ENCODE measurements around the gene FAM114A2.

The FAM114A2 gene

GRCh38 chr5:153960269-153961215 is 78.2 kb downstream of the FAM114A2 start:
- TF ChIP-seq GATA1 (IDR thresholded peaks at IDR 0.05; ENCODE audit: low read depth, low read length) (no peak), POLR2A (IDR thresholded peaks at IDR 0.05; ENCODE audit: low read length) (no peak)
- no peak for DNase-seq

- DNase-seq: no peak
- TF ChIP-seq POLR2A (IDR thresholded peaks at IDR 0.05; ENCODE audit: low read length) (no peak), GATA1 (IDR thresholded peaks at IDR 0.05; ENCODE audit: low read depth, low read length) (no peak)
Measured at GRCh38 chr5:153959134-153959957, 79.4 kb downstream of the FAM114A2 start.

- DNase-seq: no peak
- TF ChIP-seq GATA1 (IDR thresholded peaks at IDR 0.05; ENCODE audit: low read depth, low read length) (no peak), POLR2A (IDR thresholded peaks at IDR 0.05; ENCODE audit: low read length) (no peak)
Measured at GRCh38 chr5:153957205-153957604, 81.5 kb downstream of the FAM114A2 start.

- TF ChIP-seq GATA1 (IDR thresholded peaks at IDR 0.05; ENCODE audit: low read depth, low read length): no peak
- TF ChIP-seq POLR2A (IDR thresholded peaks at IDR 0.05; ENCODE audit: low read length): no peak
- no peak for DNase-seq
Measured at GRCh38 chr5:153953411-153953810, 85.3 kb downstream of the FAM114A2 start.

- no peak for DNase-seq
- TF ChIP-seq POLR2A (IDR thresholded peaks at IDR 0.05; ENCODE audit: low read length) (no peak), GATA1 (IDR thresholded peaks at IDR 0.05; ENCODE audit: low read depth, low read length) (no peak)
Measured at GRCh38 chr5:153952893-153953292, 85.8 kb downstream of the FAM114A2 start.

- DNase-seq: no peak
- TF ChIP-seq GATA1 (IDR thresholded peaks at IDR 0.05; ENCODE audit: low read depth, low read length) (no peak), POLR2A (IDR thresholded peaks at IDR 0.05; ENCODE audit: low read length) (no peak)
Measured at GRCh38 chr5:153952057-153952456, 86.7 kb downstream of the FAM114A2 start.

GRCh38 chr5:153941265-153941664 is 97.4 kb downstream of the FAM114A2 start:
- no peak for DNase-seq

More at GRCh38 chr5:153941265-153941664, 97.4 kb downstream of the FAM114A2 start:
- no peak for TF ChIP-seq GATA1 (IDR thresholded peaks at IDR 0.05; ENCODE audit: low read depth, low read length)
- no peak for TF ChIP-seq POLR2A (IDR thresholded peaks at IDR 0.05; ENCODE audit: low read length)

All from erythroblast (primary cell).